Mesodermal cell (in vitro differentiated cells): ENCODE data around the gene RNF113A.
"Not testable (repeated sequence)": the region's sequence is repeated elsewhere in the genome, so short reads cannot be mapped to it uniquely, and the experiment has no call there.

Experiments used
- H3K27ac ChIP-seq: 2 replicates; pipeline ENCODE4 v1.7.0; 2013; ENCODE audit warnings: mild to moderate bottlenecking, low read depth, low read length, moderate library complexity; ENCODE audit not compliant: severe bottlenecking
- H3K36me3 ChIP-seq: 2 replicates; pipeline ENCODE4 v1.7.1; 2013; ENCODE audit warnings: mild to moderate bottlenecking, low read length, moderate library complexity; ENCODE audit not compliant: control insufficient read depth, insufficient read depth
- H3K4me1 ChIP-seq: one replicate; pipeline ENCODE4 v1.7.1; 2013; ENCODE audit warnings: mild to moderate bottlenecking, low read length; ENCODE audit not compliant: insufficient read depth, control insufficient read depth, poor library complexity, severe bottlenecking
- H3K4me3 ChIP-seq: 2 replicates; pipeline ENCODE4 v1.7.0; 2013; ENCODE audit warnings: low read length, control low read depth, mild to moderate bottlenecking; ENCODE audit not compliant: insufficient read depth, poor library complexity, severe bottlenecking; ENCODE audit errors: extremely low read depth
- H3K9me3 ChIP-seq: 2 replicates; pipeline ENCODE4 v1.7.1; 2013; ENCODE audit warnings: mild to moderate bottlenecking, low read length, moderate library complexity; ENCODE audit not compliant: control insufficient read depth
- WGBS, 2 experiments: methylation state at CpG; one replicate each; pipeline ENCODE4 v1.1.5; 2013; ENCODE audit warnings: missing lambda C conversion rate in 2 of 2; ENCODE audit not compliant: insufficient coverage in 2 of 2; 5-methylcytosine and 5-hydroxymethylcytosine counted together

RNF113A gene

GRCh38 chrX:119826399-119826959 is 45.1 kb downstream of the RNF113A start:
- Histone ChIP-seq H3K27ac (no peak overlapping the region), H3K36me3 (peaks cover 15% of the 10 kb centered on the region), H3K9me3 (no peaks in the 10 kb centered on the region), H3K4me3 (no peak overlapping the region), H3K4me1 (no peaks in the 10 kb centered on the region)
- WGBS, 2 experiments, result 57% methylated on average over 1 of the region's 7 CpGs; no CpG with 5 or more reads in 1 of the 2 experiments

- H3K27ac ChIP-seq, H3K4me1 ChIP-seq, H3K4me3 ChIP-seq, H3K36me3 ChIP-seq, H3K9me3 ChIP-seq: not testable (repeated sequence)
- no CpG with 5 or more reads among the region's 5 CpGs for WGBS, 2 experiments
These were observed 47.3 kb downstream of the RNF113A start for GRCh38 chrX:119824221-119824620.

GRCh38 chrX:119821703-119822102 is 49.8 kb downstream of the RNF113A start:
- not testable (repeated sequence) for H3K36me3 ChIP-seq

More at GRCh38 chrX:119821703-119822102, 49.8 kb downstream of the RNF113A start:
- H3K4me1 ChIP-seq, H3K4me3 ChIP-seq, H3K27ac ChIP-seq, H3K9me3 ChIP-seq: not testable (repeated sequence)
- WGBS, 2 experiments, result no CpG with 5 or more reads among the region's 3 CpGs
